Measurements from ENCODE around the gene BBS1. TPM values are rescaled to one million over a fixed set of nuclear protein-coding genes. Genes with fewer than 3 reads are reported as not detected.

Gene BBS1
- total RNA-seq, 2 donors from 2014 or later: 52.4 to 67.3 TPM

DNA sequence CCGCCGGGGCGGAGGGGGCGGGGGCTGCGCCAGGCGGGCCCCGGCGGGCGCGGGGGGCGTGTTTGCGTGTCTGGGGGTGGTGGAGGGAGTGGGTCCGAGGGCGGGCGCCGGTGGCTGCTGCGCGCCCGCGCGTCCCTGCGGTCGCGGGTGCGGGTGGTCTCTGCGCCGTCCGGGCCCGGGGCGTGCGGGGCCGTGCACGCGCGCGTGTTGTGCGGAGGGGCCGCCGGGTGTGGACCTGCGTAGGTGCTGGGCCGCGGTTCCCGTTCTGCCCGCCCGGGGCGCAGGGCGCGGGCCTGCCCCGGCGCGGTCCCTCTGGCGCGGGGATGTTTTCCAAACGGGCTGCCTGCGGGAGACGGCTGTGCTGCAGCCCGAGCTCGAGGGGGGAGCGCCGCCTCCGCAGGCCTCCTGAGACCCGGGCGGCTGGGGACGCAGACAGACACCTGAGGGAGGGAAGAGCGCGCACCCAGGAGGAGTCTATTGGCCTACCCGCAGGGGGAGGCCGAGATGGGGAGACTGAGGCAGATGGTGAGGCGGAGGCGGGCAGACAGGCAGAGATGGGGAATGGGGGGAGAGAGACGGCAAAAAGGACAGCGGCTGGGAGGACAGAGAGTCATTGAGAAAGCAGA is 43.3 kb upstream of the BBS1 start:
- Mint-ChIP-seq H3K36me3 (ENCODE audit: low read depth) (no peaks in the 10 kb centered on the region), H3K9me3 (peaks cover 14% of the 10 kb centered on the region), H3K27me3 (ENCODE audit: insufficient read depth) (peaks cover 16% of the 10 kb centered on the region), H3K27ac (no peak overlapping the region), H3K4me3 (peak overlapping the region; percentile 76), H3K4me1 (peaks cover 4% of the 10 kb centered on the region)
- H3K4me1 ChIP-seq (ENCODE audit: control insufficient read depth, insufficient read depth, low read length): no peaks in the 10 kb centered on the region
- H3K36me3 ChIP-seq (ENCODE audit: control insufficient read depth, insufficient read depth, low read length): no peaks in the 10 kb centered on the region
- WGBS, 2 experiments (ENCODE audit: insufficient coverage in 1 of 2, insufficient read length in 1 of 2): 4 to 14% methylated on average over 16 to 62 of the region's 72 CpGs
- no peaks in the 10 kb centered on the region for H3K27me3 ChIP-seq (ENCODE audit: control insufficient read depth, insufficient read depth, low read length, poor library complexity, severe bottlenecking)
- H3K9ac ChIP-seq (ENCODE audit: extremely low read depth, low read length, poor library complexity, severe bottlenecking): peak overlapping the region; percentile 41
- H3K4me3 ChIP-seq (ENCODE audit: low read length): peak overlapping the region; percentile 85
- TF ChIP-seq, protein P1, sequence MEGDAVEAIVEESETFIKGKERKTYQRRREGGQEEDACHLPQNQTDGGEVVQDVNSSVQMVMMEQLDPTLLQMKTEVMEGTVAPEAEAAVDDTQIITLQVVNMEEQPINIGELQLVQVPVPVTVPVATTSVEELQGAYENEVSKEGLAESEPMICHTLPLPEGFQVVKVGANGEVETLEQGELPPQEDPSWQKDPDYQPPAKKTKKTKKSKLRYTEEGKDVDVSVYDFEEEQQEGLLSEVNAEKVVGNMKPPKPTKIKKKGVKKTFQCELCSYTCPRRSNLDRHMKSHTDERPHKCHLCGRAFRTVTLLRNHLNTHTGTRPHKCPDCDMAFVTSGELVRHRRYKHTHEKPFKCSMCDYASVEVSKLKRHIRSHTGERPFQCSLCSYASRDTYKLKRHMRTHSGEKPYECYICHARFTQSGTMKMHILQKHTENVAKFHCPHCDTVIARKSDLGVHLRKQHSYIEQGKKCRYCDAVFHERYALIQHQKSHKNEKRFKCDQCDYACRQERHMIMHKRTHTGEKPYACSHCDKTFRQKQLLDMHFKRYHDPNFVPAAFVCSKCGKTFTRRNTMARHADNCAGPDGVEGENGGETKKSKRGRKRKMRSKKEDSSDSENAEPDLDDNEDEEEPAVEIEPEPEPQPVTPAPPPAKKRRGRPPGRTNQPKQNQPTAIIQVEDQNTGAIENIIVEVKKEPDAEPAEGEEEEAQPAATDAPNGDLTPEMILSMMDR (conservative IDR thresholded peaks at IDR 0.05): peak; percentile 64
- H3K9me3 ChIP-seq (ENCODE audit: control insufficient read depth, low read length): peaks cover 16% of the 10 kb centered on the region
- H3K27ac ChIP-seq (ENCODE audit: low read depth, low read length): no peak overlapping the region
- no peak for DNase-seq

GRCh38 chr11:66467756-66468155 is 42.7 kb upstream of the BBS1 start:
- Mint-ChIP-seq H3K4me1 (peaks cover 4% of the 10 kb centered on the region), H3K27ac (no peak overlapping the region), H3K9me3 (peaks cover 9% of the 10 kb centered on the region), H3K27me3 (ENCODE audit: insufficient read depth) (peaks cover 15% of the 10 kb centered on the region), H3K4me3 (peak overlapping the region; percentile 76), H3K36me3 (ENCODE audit: low read depth) (peaks cover 2% of the 10 kb centered on the region)
- DNase-seq: no peak
- Histone ChIP-seq H3K9me3 (ENCODE audit: control insufficient read depth, low read length) (peaks cover 9% of the 10 kb centered on the region), H3K4me3 (ENCODE audit: low read length) (peak overlapping the region; percentile 85), H3K27me3 (ENCODE audit: control insufficient read depth, insufficient read depth, low read length, poor library complexity, severe bottlenecking) (no peaks in the 10 kb centered on the region), H3K4me1 (ENCODE audit: control insufficient read depth, insufficient read depth, low read length) (no peaks in the 10 kb centered on the region), H3K27ac (ENCODE audit: low read depth, low read length) (no peak overlapping the region), H3K9ac (ENCODE audit: extremely low read depth, low read length, poor library complexity, severe bottlenecking) (peak overlapping the region; percentile 41), H3K36me3 (ENCODE audit: control insufficient read depth, insufficient read depth, low read length) (no peaks in the 10 kb centered on the region)
- TF ChIP-seq, protein P1 (conservative IDR thresholded peaks at IDR 0.05): no peak
- 74 to 83% methylated on average over 3 to 6 of the region's 6 CpGs for WGBS, 2 experiments (ENCODE audit: insufficient coverage in 1 of 2, insufficient read length in 1 of 2)

- Histone ChIP-seq H3K4me1 (ENCODE audit: control insufficient read depth, insufficient read depth, low read length) (peaks cover under 1% of the 10 kb centered on the region), H3K9me3 (ENCODE audit: control insufficient read depth, low read length) (peaks cover 1% of the 10 kb centered on the region), H3K27ac (ENCODE audit: low read depth, low read length) (no peak overlapping the region), H3K36me3 (ENCODE audit: control insufficient read depth, insufficient read depth, low read length) (no peaks in the 10 kb centered on the region), H3K27me3 (ENCODE audit: control insufficient read depth, insufficient read depth, low read length, poor library complexity, severe bottlenecking) (no peaks in the 10 kb centered on the region), H3K4me3 (ENCODE audit: low read length) (no peak overlapping the region), H3K9ac (ENCODE audit: extremely low read depth, low read length, poor library complexity, severe bottlenecking) (no peak overlapping the region)
- no peak for DNase-seq
- Mint-ChIP-seq H3K36me3 (ENCODE audit: low read depth) (peaks cover 7% of the 10 kb centered on the region), H3K27ac (no peak overlapping the region), H3K9me3 (no peaks in the 10 kb centered on the region), H3K4me1 (peaks cover 4% of the 10 kb centered on the region), H3K4me3 (peak overlapping the region; percentile 76), H3K27me3 (ENCODE audit: insufficient read depth) (peaks cover 10% of the 10 kb centered on the region)
- WGBS, 2 experiments (ENCODE audit: insufficient coverage in 1 of 2, insufficient read length in 1 of 2): 87 to 100% methylated on average over 2 to 6 of the region's 6 CpGs
- TF ChIP-seq, protein P1 (conservative IDR thresholded peaks at IDR 0.05): no peak
These were observed 41.7 kb upstream of the BBS1 start for GRCh38 chr11:66468691-66469090.
